Spleen (tissue), 7 donors: ENCODE measurements around the gene KRT16.

Source experiments
- CTCF ChIP-seq, 11 experiments: fragments of 200-600 bp in 7 of 11; fragments of 450-650 bp in 4 of 11; sonication (generic) in 4 of 11; IDR thresholded peaks in 8 of 11; conservative IDR thresholded peaks in 3 of 11; 1 replicate in 7 of 11; 2 replicates in 4 of 11; pipeline versions ENCODE4 v1.4.0 to v1.8.0; 2016 to 2021; ENCODE audit warnings: antibody characterized with exemption in 11 of 11, inconsistent platforms in 4 of 11, mild to moderate bottlenecking in 1 of 11
- POLR2A ChIP-seq, 3 donors: fragments of 450-650 bp; IDR thresholded peaks; one replicate each; pipeline ENCODE4 v1.5.1; 2017; ENCODE audit warnings: antibody characterized with exemption in 3 of 3, mild to moderate bottlenecking in 1 of 3
- POLR2AphosphoS5 ChIP-seq, 3 donors: sonication (generic); formaldehyde crosslinking; IDR thresholded peaks; one replicate each; pipeline ENCODE4 v1.5.1; 2017; ENCODE audit warnings: antibody characterized with exemption in 3 of 3
- donor health status: DM: no; HTN: no; CAD: no; lungs with moderate emphysema.
- donor health status: DM: no; HTN: no; CAD: no.
- donor health status: DM: no; HTN: no; CAD: no.

GRCh38 chr17:41617698-41618097 lies 5.1 kb upstream of the KRT16 start:
- TF ChIP-seq CTCF (IDR thresholded peaks at IDR 0.05 in 8 of 11, conservative IDR thresholded peaks at IDR 0.05 in 3 of 11) = no peak
- TF ChIP-seq POLR2AphosphoS5 (IDR thresholded peaks at IDR 0.05) = no peak
- TF ChIP-seq POLR2A (IDR thresholded peaks at IDR 0.05) = no peak
